Stimulated activated CD4-positive, alpha-beta T cell treated with anti-CD3 and anti-CD28 coated beads, Interleukin-12 subunit alpha, Interleukin-12 subunit beta, amount 100 ng/mL, for 24 hours (primary cell): ENCODE measurements around the gene GFRAL.
"Not testable (repeated sequence)": the region's sequence is repeated elsewhere in the genome, so short reads cannot be mapped to it uniquely, and the experiment has no call there.

Source experiments
- DNase-seq, 2 experiments: peaks; one replicate each; pipeline ENCODE4 v3.0.0-alpha.2; 2020; ENCODE audit warnings: low read depth in 2 of 2

The GFRAL gene

DNA sequence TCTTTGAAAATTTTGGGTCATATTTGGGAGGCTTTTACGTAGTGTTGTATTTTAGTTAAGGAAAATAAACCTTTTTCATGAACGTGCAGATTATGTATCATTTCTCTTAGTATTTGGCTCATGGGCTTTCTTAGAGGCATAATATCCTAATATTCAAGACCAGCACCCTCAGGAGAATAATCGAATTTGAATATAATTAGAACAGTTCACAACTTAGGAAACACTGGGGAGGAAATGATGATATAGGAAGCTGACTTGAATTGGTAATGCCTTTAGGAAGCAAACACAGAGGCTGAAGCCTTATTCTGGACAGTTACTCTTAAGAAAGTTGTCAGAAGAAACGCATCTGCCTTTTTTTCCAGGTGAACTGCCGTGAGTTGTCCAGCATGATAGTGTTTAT lies at the start of gene GFRAL:
TSS of gene GFRAL (plus strand) at position 301 of the 400 bp plus-strand sequence. CDS start at position 387, 86 bp downstream.
- DNase-seq = no peak

- DNase-seq = no peak
Measured at GRCh38 chr6:55277646-55278045, 49.6 kb upstream of the GFRAL start.

DNA sequence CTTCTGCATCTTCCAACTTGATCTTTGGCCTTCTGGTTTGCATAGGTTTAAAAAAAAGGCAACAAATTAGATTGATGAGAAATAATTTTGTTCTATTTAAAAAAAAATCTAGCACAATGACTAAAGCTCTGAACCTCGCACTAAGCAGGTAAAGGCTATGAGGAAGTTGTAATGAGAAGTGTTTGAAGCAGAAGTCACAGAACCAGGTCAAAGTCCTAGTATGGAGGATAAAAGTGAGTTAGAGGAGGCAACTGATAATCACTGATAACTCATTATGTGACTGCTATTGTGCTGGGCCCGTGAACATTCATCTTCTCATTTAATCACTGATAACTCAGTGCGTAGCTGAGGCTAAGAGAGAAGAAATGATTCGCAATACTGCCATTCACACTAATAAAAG lies 46.1 kb upstream of the GFRAL start:
- no peak for DNase-seq

DNA sequence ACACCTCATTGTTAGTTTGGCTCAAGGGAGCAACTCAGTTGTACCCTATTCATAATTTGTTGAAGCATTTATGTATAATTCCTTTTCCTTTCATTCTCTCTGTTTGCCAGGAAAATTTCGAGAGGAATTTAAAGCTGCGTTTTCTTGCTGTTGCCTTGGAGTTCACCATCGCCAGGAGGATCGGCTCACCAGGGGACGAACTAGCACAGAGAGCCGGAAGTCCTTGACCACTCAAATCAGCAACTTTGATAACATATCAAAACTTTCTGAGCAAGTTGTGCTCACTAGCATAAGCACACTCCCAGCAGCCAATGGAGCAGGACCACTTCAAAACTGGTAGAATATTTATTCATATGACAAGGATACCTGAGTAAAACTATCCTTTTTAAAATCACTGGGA lies 45.2 kb upstream of the GFRAL start:
- DNase-seq = no peak

- no peak for DNase-seq
Measured at GRCh38 chr6:55286824-55287223, 40.4 kb upstream of the GFRAL start.

- DNase-seq = no peak
Measured at GRCh38 chr6:55290736-55291135, 36.5 kb upstream of the GFRAL start.

DNA sequence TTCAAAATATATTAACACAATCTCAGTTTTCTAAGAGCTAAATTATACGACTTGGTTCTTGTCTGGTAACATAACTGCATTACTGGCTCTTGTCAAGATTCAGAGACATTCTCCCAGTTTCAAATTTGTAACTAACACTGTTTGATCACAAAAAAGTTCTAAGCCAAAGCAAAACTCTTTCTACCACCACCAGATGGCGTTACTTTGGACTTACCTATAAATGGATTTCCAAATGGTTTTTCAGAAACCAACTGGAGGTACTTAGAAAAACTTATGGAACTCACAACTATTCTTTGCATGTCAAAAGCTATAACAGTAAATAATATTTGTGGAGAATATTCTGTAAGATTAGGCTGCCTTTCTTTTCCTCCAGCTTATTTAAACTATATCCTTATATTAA lies 34.2 kb upstream of the GFRAL start:
- DNase-seq = no peak

DNA sequence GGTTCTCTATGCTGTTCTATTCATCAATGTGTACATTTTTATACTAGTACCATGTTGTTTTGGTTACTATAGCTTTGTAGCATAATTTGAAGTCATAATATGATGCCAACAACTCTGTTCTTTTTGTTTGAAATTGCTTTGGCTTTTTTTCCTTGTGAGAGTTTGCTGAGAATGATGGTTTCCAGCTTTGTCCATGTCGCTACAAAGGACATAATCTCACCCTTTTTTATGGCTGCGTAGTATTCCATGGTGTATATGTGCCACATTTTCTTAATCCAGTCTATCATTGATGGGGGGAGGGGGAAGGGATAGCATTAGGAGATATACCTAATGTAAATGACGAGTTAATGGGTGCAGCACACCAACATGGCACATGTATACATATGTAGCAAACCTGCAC lies 30.1 kb upstream of the GFRAL start:
- not testable (repeated sequence) for DNase-seq

GRCh38 chr6:55299286-55299985 lies 27.8 kb upstream of the GFRAL start:
- DNase-seq = no peak

DNA sequence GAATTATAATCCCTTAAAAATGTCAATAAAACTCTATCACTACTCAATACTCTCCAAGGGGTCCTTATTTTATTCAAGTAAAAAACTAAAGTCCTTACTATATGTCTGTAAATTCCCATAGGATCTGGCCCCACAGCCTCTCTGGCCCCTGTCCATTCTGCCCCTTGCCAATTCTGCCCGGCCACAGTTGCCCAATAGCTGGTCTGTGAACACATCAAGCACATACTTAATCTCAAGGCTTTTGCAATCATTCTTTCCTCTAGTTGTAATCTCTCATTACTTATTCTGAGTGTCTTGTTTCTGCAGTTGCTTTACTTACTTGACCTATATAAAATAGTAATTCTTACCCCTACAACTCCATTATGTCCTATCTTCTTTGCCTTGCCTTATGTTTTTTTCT lies 22.5 kb upstream of the GFRAL start:
- no peak for DNase-seq

- no peak for DNase-seq
Measured at GRCh38 chr6:55319961-55320695, 7.1 kb upstream of the GFRAL start.

- no peak for DNase-seq
Measured at GRCh38 chr6:55320696-55321086, 6.6 kb upstream of the GFRAL start.

DNA sequence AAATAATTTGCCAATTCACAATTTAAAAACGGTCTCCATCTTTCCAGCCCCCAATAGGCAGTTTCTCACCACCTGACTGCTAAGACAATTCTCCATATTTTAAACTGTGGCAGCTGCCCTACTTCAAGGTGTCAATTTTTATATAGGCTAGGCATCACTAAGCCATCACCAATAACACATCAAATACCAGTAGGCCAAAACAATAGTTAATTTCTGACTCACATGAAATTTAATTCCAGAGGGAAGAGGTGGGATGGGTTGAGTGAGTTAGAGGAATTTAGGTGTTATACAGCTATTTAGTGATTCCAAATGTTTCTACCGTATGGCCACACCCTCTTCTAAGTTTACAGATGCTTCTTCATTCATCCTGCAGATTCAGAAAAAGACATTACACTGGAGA lies 49.9 kb downstream of the GFRAL start:
- DNase-seq = no peak

DNA sequence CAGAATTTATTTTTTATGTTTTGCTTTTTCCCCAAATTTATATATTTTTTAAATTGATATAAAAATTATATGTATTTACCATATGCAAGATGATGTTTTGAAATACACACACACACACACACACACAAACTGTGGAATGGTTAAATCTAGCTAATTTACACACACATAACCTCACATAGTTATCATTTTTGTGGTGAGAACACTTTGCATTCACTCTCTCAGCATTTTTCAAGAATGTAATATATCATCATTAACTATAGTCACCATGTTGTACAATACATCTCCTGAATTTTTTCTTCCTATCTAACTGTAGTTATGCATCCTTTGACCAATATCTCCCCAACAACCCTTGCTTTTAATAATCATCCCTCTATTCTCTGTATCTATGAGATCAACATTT lies 52.2 kb downstream of the GFRAL start:
- DNase-seq = no peak

DNA sequence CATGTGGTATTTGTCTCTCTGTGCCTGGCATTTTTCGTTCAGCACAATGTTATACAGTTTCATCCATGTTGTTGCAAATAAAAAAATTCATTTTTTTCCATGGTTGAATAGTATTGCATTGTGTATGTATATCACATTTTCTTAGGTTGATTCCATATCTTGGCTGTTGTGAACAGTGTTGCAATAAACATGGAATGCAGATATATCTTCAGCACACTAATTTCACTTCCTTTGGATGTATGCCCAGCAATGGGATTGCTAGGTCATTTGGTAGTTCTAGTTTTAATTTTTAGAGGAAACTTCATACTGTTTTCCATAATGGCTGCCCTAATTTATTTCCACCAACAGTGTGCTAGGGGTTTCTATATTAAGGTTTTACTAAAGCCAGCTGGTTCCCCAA lies 52.6 kb downstream of the GFRAL start:
- no peak for DNase-seq

DNA sequence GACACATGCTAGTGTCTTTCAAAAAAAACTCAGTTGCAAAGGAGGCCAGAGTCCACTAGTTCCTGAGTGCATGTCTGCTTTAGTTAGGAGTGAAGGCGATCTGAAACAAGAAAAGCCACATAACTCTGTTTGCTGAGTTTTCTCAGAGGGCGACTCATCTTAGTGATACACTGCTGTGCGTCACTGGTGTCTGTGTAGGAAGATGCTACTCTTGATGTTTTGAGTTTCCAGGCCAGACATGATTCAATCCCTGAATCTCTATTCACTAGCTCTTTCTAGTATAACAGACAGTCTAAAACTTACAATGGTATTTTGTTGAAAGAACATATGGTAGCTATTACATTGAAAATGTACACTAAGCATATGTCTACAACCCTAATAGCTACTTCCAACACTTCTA lies 60.9 kb downstream of the GFRAL start:
- no peak for DNase-seq

- DNase-seq = no peak
Measured at GRCh38 chr6:55395871-55396270, 68.6 kb downstream of the GFRAL start.

DNA sequence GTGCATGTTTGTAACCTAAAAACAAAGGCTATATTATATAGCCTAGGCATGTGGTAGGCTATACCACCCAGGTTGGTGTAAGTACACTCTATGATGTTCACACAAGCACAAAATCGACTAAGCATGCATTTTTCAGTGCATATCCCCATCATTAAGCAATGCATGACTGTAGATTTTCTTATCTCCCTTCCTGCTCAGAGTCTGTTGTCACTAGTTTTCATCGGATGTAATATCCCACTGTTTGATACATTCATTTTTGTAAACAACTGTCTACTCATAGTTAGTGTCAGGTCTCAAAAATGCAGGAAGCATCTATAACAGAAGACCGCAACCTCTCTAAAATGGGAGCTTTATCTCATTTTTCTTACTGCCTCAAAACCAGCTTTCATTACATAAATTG lies 70.7 kb downstream of the GFRAL start:
- no peak for DNase-seq

DNA sequence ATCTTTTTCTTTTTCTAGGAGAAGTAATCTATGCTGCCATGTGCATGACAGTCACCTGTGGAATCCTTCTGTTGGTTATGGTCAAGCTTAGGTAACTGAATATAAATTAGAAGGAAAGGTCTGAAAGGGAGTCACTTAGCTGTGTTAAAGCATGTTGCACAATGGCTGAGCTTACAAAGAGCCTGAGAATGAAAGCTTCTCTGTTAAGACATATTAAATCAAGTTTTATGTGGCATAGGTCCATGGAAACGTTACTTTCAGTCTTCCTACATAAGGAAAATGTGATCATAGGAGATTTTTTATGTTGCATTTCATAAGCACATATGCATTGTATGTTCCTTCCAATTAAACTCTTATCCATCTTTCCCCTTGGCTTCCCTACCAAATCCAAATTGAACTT lies 72.1 kb downstream of the GFRAL start:
- no peak for DNase-seq

DNA sequence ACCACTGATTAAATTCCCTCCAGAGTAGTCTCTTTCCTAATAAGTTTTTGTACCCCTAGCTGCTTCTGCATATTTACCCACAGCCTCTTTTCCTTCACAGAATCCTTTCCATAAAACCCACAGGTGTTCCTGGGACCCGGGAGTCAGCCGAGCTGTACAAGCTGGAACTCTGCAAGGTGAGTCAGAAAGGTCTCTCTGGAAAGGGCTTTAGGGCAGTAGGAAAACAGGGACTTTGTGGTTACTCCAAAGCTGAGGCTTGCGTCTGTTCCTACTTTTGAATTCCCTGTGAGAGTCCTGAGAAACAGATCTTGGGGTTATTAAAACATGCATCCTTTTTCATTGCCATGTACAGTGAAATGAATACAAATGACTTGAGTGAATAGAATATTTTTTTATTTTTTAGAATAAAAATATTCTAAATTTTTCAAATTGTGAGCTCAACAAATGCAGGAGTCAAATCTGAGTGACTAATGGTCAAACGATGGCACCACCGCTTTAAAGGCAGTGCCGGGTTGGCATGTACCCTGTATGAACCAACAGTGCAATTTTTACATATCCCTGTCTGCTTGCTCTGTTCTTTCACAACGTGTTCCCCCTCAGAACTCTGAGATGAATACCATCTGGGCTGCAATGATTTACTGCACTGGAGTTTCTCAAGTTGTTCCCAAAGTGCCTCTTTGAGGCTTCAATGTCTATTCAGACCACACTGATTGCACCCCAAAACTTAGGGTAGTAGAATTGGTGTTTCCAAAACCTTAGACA lies 78.4 kb downstream of the GFRAL start:
- no peak for DNase-seq

DNA sequence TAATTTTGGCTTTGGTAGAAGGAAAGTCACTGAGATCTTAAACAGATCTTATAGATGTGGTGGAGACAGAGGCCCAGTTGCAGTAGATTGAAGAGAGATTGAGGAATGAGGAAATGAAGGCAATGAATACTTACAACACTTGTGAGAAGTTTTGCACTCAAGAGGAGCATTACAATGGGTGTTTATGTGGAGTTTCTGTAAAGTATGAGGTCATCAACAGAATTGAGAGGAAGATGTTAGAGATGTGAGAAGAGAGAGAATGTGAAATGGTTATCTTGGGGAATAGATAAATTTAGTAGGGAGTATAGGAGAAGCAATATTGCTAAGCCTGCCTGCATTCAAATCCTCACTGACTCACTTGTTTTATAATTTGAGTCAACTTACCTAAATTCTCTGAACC lies 83.4 kb downstream of the GFRAL start:
- no peak for DNase-seq

GRCh38 chr6:55423933-55424332 lies 96.7 kb downstream of the GFRAL start:
- DNase-seq = no peak
